A549 (cell line): Measurements from ENCODE around the gene RGMB.

Experiments
- CHD4 ChIP-seq: fragments of 200-600 bp; sonication (generic); IDR thresholded peaks from 2 replicates; pipeline ENCODE4 v1.6.1; 2016; ENCODE audit warnings: antibody characterized with exemption, mild to moderate bottlenecking, borderline replicate concordance
- CTCF ChIP-seq: fragments of >200 bp; sonication (Bioruptor Twin); formaldehyde crosslinking; IDR thresholded peaks from 3 replicates; pipeline ENCODE4 v1.5.1; 2016
- EP300 ChIP-seq, 2 experiments: fragments of >200 bp; sonication (Bioruptor Twin); formaldehyde crosslinking; IDR thresholded peaks; 2 replicates in 1 of 2; 3 replicates in 1 of 2; pipeline ENCODE4 v1.6.1; 2016 to 2017
- GATA3 ChIP-seq: IDR thresholded peaks from 2 replicates; pipeline ENCODE4 v1.6.1; 2012; ENCODE audit warnings: borderline replicate concordance
- POLR2A ChIP-seq: IDR thresholded peaks from 2 replicates; pipeline ENCODE4 v1.6.1; 2012; ENCODE audit warnings: mild to moderate bottlenecking, low read length
- ZSCAN20 ChIP-seq: fragments of 250-450 bp; sonication (Bioruptor Pico); IDR thresholded peaks from 2 replicates; pipeline ENCODE4 v1.8.0; 2022; ENCODE audit warnings: mild to moderate bottlenecking, moderate library complexity

GRCh38 chr5:98777295-98777694 lies 3.8 kb downstream of the RGMB start:
- TF ChIP-seq EP300 (IDR thresholded peaks at IDR 0.05) = no peak
- TF ChIP-seq GATA3 = no peak
- no peak for TF ChIP-seq CTCF
- TF ChIP-seq CHD4 = no peak
- TF ChIP-seq POLR2A = no peak
- TF ChIP-seq ZSCAN20 = no peak
